HFF-Myc (cell line): ENCODE measurements around the gene RPS6KA5.

Experiments used
- DNase-seq: peaks from one replicate; pipeline ENCODE4 v3.0.0-alpha.2; 2011; ENCODE audit warnings: low read depth; ENCODE audit errors: extremely low read depth
- H3K4me3 ChIP-seq: replicated peaks from 2 replicates; pipeline ENCODE4 v1.5.1; 2011; ENCODE audit warnings: low read depth, mild to moderate bottlenecking, control low read depth, low read length
- TF ChIP-seq, protein P1 (sequence below): IDR thresholded peaks from 2 replicates; pipeline ENCODE4 v1.5.1; 2012; ENCODE audit warnings: mild to moderate bottlenecking, low read depth, low read length, control low read depth; ENCODE audit errors: missing control alignments

RPS6KA5 gene

DNA sequence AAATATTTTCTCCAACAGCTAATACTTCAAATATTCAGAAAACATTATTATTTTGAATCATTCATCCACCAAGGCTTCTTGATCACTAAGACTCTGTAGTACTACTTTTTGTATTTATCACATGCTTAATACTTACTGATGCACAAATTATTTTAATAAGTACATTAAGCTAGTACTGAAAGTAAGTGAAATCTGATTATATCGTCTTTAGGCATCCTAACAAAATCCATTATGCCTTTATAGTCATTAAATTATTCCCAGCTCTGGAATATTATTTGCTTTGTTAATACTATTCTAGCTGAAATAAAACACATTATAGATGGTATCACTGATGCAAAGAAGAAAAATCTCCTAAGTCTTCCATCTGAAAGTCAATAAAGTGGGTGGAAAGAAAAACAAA, 169.1 kb downstream of the RPS6KA5 start:
- no peak for DNase-seq
- TF ChIP-seq, protein P1, sequence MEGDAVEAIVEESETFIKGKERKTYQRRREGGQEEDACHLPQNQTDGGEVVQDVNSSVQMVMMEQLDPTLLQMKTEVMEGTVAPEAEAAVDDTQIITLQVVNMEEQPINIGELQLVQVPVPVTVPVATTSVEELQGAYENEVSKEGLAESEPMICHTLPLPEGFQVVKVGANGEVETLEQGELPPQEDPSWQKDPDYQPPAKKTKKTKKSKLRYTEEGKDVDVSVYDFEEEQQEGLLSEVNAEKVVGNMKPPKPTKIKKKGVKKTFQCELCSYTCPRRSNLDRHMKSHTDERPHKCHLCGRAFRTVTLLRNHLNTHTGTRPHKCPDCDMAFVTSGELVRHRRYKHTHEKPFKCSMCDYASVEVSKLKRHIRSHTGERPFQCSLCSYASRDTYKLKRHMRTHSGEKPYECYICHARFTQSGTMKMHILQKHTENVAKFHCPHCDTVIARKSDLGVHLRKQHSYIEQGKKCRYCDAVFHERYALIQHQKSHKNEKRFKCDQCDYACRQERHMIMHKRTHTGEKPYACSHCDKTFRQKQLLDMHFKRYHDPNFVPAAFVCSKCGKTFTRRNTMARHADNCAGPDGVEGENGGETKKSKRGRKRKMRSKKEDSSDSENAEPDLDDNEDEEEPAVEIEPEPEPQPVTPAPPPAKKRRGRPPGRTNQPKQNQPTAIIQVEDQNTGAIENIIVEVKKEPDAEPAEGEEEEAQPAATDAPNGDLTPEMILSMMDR = no peak
- H3K4me3 ChIP-seq = no peak overlapping the region

DNA sequence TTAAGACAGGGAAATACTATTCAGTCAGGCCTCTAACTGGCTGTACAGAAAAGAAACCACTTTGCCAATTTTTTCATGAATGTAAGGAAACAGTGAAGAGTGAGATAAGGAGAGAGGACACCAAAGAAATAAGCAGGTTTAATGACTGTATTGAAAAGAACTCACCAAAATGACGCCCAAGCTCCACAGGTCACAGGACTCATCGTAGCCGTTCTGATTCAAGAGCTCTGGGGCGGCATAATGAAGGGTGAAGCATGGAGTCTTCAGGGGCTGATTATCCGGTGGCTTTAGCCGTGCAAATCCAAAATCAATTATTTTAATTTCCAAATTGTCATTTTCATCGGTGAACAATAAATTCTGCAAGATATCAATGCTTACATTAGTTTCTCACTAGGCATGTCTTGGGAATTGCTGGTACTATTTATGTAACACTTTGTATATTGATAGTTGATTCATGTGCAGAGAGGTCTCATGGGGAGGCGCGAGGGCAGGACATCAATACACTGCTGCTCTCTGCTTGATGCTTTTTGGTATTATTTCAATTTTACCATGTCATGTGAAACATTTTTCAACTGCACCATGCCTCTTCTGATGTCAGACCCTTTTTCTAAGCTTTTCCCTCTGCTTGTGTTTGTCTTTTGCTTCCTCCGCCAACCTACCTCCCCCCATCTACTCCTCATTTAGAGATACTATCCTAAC, 170.0 kb downstream of the RPS6KA5 start:
- TF ChIP-seq, protein P1 = no peak
- no peak overlapping the region for H3K4me3 ChIP-seq
- DNase-seq = no peak

DNA sequence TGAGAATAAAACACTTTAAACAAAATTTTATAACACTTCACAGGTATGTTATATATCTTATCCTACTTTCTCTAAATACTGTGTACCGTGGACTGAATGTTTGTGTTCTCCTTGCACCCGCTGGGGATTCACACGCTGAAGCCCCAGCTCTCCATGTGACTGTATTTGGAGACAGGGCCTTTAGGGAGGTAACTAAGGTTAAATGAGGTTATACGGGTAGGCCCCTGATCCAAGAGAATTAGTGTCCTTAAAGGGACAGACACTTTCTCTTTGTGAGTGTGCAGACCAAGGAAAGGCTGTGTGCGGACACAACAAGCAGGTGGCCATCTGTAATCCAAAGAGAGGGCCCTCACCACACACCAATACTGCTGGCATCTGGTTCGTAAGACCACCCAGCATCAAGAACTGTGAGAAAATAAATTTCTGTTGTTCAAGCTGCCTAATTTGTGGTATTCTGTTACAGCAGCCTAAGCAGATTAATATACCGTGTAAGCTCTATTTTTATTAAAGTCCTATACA, 174.1 kb downstream of the RPS6KA5 start:
- no peak for DNase-seq
- H3K4me3 ChIP-seq = no peak overlapping the region
- TF ChIP-seq, protein P1 = no peak

DNA sequence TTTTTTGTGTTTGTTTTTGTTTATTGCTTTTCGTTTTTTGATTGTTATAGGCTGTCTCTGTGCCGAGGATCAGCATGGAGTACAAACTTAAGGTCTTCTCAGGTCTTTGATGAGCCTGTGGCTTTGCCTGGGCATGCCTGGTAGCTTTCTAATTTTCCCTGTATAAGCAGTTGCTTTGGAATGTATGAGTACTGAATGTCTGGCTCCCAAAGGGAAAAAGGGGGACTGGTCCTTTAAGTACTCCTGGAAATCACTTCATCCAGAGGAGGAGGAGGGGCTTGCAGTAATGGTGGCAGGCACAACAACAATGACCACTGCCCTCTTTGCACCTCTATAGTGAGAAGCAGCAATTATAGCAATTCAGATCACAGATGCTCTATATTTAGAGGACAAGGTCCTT, 176.7 kb downstream of the RPS6KA5 start:
- TF ChIP-seq, protein P1 = no peak
- peak; percentile 12 for DNase-seq
- H3K4me3 ChIP-seq = no peak overlapping the region

- H3K4me3 ChIP-seq = no peak overlapping the region
- no peak for DNase-seq
- TF ChIP-seq, protein P1 = no peak
These were observed 177.2 kb downstream of the RPS6KA5 start for GRCh38 chr14:90883197-90883596.

- DNase-seq = no peak
- H3K4me3 ChIP-seq = no peak overlapping the region
- TF ChIP-seq, protein P1 = no peak
These were observed 180.2 kb downstream of the RPS6KA5 start for GRCh38 chr14:90880282-90880681.
